ENCODE measurements around the gene HSPA1A.
"Not testable (repeated sequence)": the region's sequence is repeated elsewhere in the genome, so short reads cannot be mapped to it uniquely, and the experiment has no call there.

Gene HSPA1A

GRCh38 chr6:31801031-31801927 lies 14.1 kb upstream of the HSPA1A start:
- DNase-seq; in situ Hi-C loops (cut with HindIII; ENCODE audit: low pct_ligation_motif_present, low pct_unique_long_range_greater_than_20kb, low sequenced_read_pairs): not testable (repeated sequence)

DNA sequence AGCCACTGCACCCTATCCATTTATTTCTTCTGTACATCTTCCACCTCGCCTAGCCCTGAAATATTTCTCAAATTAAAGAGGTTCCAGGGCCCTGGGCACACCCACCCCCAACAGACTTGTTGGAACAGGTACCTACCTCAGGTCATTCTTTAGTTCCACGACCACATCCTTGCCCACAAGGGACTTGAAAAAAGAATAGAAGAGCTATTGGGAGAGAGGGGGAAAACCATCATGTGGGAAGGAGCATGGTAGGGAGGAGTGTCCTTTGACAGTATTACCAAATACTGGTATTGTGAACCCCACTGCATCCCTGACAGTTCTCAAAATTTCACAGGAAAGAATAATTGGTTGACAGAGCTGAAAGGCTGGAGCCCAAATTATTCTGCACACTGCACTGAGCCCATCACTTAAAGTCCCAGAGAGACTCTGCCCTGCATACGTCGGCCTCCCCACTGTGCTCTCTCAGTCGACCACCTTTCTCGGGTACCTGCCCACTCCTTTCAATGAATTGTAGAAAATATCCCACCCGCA lies 9.3 kb upstream of the HSPA1A start:
- in situ Hi-C loops (cut with HindIII; ENCODE audit: low pct_ligation_motif_present, low pct_unique_long_range_greater_than_20kb, low sequenced_read_pairs), result no loop called here
- no peak for DNase-seq

DNA sequence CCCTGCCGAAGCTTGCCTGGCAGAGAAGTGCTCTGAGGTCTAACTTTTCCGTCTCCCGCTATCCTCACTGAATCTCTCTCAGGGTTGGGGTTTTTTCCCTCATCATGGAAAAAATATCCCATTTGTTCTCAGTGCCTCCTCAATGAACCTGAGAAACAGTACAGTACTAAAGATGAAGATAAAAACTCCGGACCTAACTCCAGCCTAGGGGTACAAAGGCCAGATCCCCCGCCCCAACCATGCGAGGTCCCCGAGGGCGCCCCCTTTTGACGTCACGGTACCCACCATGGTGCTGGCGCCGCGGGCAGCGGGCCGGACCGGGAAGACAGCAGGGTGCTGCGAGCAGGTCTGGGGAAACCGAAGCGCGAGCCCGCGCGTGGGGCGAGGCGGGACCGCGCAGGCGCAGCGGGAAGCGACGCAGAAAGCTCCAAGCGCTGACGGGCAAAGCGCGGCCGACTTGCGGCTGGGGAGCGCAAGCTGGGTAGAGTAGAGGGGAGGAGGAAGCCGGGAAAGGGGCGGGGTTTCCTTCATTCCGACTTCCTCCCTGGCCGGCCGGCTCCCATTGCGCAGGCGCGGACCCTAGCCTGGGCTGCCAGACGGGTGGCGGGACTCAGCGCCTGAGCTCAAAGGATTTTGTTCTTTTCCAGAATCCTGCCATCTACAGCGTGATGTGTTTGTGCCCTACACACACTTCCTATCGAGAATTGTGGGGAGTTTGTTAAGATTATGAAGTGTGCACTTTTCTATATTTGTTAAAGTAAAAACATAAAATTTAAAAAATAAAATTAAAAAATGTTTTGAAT lies 8.7 kb upstream of the HSPA1A start, which contains the start of gene LSM2:
Gene LSM2, minus strand, starts transcription at position 497 of the 803 bp plus-strand sequence. Its CDS starts 209 bp downstream, at position 288.
- in situ Hi-C loops (cut with HindIII; ENCODE audit: low pct_ligation_motif_present, low pct_unique_long_range_greater_than_20kb, low sequenced_read_pairs), result no loop called here
- peak; percentile 92 for DNase-seq

DNA sequence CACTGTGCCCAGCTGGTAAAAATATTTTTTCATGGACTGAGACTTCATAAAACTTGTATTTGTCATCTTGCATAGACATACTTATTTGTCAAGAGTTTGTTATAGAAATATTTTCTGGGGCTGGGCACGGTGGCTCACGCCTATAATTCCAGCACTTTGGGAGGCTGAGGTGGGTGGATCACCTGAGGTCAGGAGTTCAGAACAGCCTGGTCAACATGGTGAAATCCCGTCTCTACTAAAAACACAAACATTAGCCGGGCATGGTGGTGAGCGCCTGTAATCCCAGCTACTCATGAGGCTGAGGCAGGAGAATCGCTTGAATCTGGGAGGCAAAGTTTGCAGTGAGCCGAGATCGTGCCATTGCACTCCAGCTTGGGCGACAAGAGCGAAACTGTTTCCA lies 6.7 kb upstream of the HSPA1A start:
- DNase-seq; in situ Hi-C loops (cut with HindIII; ENCODE audit: low pct_ligation_motif_present, low pct_unique_long_range_greater_than_20kb, low sequenced_read_pairs): not testable (repeated sequence)

DNA sequence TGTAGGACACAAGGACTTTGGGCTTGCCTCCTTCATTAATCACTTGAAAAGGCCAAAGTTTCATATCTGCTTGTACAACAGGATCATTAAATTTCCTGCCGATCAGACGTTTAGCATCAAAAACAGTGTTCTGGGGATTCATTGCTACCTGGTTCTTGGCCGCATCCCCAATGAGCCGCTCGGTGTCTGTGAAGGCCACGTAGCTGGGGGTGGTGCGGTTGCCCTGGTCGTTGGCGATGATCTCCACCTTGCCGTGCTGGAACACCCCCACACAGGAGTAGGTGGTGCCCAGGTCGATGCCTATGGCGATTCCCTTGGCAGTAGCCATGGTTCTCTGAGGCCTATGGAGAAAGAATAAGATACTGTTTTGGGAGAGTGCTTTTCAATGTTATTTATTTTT lies 3.7 kb upstream of the HSPA1A start:
- no peak for DNase-seq
- in situ Hi-C loops (cut with HindIII; ENCODE audit: low pct_ligation_motif_present, low pct_unique_long_range_greater_than_20kb, low sequenced_read_pairs), result no loop called here

- in situ Hi-C loops (cut with HindIII; ENCODE audit: low pct_ligation_motif_present, low pct_unique_long_range_greater_than_20kb, low sequenced_read_pairs), result no loop called here
Observed at GRCh38 chr6:31813465-31813849, 1.9 kb upstream of the HSPA1A start.

DNA sequence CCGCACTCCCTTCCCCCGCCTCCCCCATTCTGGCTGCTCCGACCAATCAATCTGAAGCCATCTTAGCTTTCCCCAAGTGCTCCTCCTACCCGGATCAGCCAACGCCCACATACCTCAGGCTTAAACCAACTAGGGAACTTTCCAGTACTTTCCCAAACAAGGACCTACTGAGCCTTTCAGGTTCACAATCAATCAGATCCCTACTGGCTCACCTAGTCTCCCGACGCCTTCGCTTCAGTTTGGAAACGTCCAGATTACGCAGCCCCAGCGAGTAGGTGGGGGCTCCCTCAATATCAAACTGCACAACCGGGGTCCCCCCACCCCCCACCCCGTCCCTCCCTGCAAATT lies 692 bp upstream of the HSPA1A start:
- in situ Hi-C loops (cut with HindIII; ENCODE audit: low pct_ligation_motif_present, low pct_unique_long_range_greater_than_20kb, low sequenced_read_pairs), result no loop called here
- DNase-seq, result peak; percentile 95

More at GRCh38 chr6:31813465-31813849, 1.9 kb upstream of the HSPA1A start:
- no peak for DNase-seq

GRCh38 chr6:31817133-31817928 lies 2.0 kb downstream of the HSPA1A start:
- in situ Hi-C loops (cut with HindIII; ENCODE audit: low pct_ligation_motif_present, low pct_unique_long_range_greater_than_20kb, low sequenced_read_pairs); DNase-seq: not testable (repeated sequence)

GRCh38 chr6:31817929-31818511 lies 2.7 kb downstream of the HSPA1A start:
- DNase-seq; in situ Hi-C loops (cut with HindIII; ENCODE audit: low pct_ligation_motif_present, low pct_unique_long_range_greater_than_20kb, low sequenced_read_pairs): not testable (repeated sequence)

- in situ Hi-C loops (cut with HindIII; ENCODE audit: low pct_ligation_motif_present, low pct_unique_long_range_greater_than_20kb, low sequenced_read_pairs), result no loop called here
- no peak for DNase-seq
Observed at GRCh38 chr6:31819871-31820299, 4.5 kb downstream of the HSPA1A start.

GRCh38 chr6:31820399-31820798 lies 5.1 kb downstream of the HSPA1A start:
- in situ Hi-C loops (cut with HindIII; ENCODE audit: low pct_ligation_motif_present, low pct_unique_long_range_greater_than_20kb, low sequenced_read_pairs); DNase-seq: not testable (repeated sequence)

DNA sequence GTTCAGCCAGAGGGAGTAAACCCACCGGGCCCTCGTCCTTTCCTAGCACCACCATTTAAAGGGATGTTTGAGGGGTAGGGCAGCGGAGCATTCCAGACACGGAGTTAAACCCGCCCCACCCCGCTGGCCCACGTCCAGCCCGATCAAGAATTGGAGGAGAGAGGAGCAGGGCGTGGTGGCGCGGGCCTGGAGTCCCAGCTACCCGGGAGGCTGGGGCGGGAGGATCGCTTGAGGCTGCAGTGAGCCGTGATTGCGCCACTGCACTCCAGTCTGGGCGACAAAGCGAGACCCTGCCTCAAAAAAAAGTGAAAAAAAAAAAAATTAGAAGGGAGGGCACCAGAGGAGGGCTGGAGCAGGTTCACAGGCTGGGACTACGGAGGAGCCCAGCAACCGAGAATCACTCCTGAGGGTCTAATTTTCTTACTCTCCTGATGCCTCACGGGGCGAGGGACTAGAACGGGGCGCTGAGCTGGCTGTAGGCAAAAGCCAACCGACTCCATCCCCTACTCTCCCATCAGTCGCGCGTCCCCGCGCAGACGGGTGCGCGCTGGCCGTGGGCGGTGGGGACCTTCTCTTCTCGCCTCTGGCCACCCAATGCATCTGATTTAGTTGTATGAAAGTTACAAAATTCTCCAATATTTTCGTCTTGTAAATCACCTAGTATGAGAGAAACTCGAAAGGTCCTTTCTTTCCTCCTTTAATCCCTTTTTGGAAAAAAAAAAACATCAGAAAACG lies 6.1 kb downstream of the HSPA1A start:
- no peak for DNase-seq

DNA sequence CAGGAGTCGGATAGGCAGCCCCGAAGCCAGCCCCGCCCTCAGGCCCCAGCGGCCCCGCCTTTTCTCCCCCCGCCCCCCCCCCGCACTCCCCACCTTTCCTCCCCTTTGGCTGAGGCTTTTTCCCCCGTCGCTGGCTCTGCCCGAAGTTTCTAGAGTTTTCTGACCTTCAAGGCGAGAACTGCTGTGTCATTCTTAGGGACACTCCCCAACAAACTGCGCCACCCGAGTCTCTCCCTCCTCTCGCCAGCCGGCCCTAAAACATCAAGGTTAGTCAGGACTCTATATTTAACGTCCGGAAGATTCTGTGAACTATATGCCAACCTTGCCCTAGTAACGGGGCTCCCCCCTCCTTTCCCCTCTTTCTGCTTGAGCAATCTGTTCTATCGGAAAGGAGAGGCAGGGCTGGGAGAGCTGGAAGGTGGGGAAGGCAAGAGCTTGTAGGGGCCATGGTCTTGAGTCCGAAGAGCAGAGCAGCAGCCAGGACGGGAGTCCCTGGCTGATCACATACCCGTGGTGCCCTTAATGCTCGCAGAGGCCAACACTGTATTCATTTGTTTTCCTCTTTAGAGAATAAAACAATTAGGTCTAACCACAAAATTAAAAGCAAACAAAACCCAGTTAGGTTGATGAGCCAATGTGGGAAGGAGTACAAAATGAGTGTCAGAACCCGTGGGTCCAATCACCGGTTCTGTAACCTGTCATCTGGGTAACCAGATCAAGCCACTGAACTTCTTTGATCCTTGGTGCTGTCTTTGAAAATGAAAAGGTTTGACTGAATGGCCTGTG lies 6.9 kb downstream of the HSPA1A start:
- in situ Hi-C loops (cut with HindIII; ENCODE audit: low pct_ligation_motif_present, low pct_unique_long_range_greater_than_20kb, low sequenced_read_pairs), result no loop called here
- DNase-seq, result no peak

More for the DNA sequence above, 6.1 kb downstream of the HSPA1A start:
- in situ Hi-C loops (cut with HindIII; ENCODE audit: low pct_ligation_motif_present, low pct_unique_long_range_greater_than_20kb, low sequenced_read_pairs), result no loop called here

- in situ Hi-C loops (cut with HindIII; ENCODE audit: low pct_ligation_motif_present, low pct_unique_long_range_greater_than_20kb, low sequenced_read_pairs); DNase-seq: not testable (repeated sequence)
Observed at GRCh38 chr6:31823592-31824196, 8.4 kb downstream of the HSPA1A start.

GRCh38 chr6:31825553-31825952 lies 10.2 kb downstream of the HSPA1A start:
- in situ Hi-C loops (cut with HindIII; ENCODE audit: low pct_ligation_motif_present, low pct_unique_long_range_greater_than_20kb, low sequenced_read_pairs), result no loop called here
- no peak for DNase-seq

DNA sequence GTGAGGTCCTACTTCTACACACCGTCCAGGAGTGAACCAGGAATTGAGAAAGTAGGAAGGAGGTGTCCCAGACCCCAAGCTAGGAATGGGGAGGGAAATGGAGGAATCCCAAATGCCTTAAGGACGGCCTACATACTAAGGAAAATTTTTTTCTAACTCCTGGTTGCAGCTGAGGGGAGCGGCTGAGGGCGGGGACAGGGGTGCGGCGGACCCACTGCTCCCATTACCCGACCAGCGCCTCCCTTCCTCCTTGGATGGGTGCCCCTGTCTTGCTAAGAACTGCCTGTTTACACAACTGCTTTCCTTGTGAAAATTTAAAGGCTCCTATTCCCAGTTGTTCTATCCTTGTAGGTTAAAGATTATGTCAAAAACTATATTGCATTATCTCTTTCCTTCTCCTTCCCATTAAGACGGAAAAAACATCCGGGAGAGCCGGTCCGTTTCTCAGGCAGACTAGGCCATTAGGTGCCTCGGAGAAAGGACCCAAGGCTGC lies 11.5 kb downstream of the HSPA1A start:
- no peak for DNase-seq
- in situ Hi-C loops (cut with HindIII; ENCODE audit: low pct_ligation_motif_present, low pct_unique_long_range_greater_than_20kb, low sequenced_read_pairs), result no loop called here

All from ACHN (cell line).